Inflammatory macrophage treated with lipopolysaccharide for 1 hour (primary cell): ENCODE results near the gene PSMG3.

Experiments used
- DNase-seq, 2 donors: peaks; one replicate each; pipeline ENCODE4 v3.0.0-alpha.2; 2020 to 2022

PSMG3 gene

GRCh38 chr7:1558181-1558811, 11.5 kb downstream of the PSMG3 start:
- no peak for DNase-seq

DNA sequence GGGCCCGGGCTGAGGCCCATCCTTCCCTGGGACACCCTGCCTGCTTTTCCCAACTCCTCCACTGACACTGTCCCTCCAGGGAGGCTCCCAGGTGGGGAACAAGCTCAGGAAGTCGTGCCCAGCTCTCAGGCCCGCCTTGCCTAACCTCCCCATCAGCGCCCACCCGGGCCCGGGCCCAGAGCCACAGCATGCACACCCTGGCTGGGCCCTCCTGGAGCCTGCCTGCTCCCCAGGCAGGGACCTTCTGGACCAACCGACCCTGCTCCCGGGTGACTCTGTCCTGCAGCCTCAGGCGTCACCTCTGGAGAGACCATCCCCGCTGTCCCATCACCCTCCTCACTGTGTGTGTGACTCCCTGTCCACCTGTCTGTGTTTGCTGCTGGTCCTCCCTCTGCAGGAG, 12.1 kb downstream of the PSMG3 start:
- no peak for DNase-seq

DNA sequence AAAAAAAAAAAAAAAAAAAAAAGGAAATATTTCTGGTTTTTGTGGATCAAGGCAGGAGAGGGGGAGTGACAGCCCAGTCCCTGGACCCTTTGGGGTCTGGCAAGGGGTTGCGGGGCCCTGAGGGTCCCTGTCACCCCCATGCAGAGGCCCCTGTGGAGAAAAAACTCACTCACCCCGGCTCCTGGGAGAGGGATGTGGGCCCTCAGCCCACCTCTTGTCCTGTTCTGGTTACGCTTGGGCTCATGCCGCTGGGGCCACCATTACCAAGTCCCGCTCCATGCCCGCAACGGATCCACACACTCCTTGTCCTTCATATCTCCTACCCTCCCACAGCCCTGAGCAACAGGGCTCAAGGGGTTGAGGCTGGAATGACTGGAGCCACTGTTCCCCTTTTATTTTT, 12.8 kb downstream of the PSMG3 start:
- DNase-seq = no peak

- DNase-seq = no peak
These were observed 13.9 kb downstream of the PSMG3 start, which contains the start of gene TMEM184A for GRCh38 chr7:1555813-1556543. TMEM184A (minus strand) TSS chr7:1556205; CDS start chr7:1555484, 721 bp downstream.

DNA sequence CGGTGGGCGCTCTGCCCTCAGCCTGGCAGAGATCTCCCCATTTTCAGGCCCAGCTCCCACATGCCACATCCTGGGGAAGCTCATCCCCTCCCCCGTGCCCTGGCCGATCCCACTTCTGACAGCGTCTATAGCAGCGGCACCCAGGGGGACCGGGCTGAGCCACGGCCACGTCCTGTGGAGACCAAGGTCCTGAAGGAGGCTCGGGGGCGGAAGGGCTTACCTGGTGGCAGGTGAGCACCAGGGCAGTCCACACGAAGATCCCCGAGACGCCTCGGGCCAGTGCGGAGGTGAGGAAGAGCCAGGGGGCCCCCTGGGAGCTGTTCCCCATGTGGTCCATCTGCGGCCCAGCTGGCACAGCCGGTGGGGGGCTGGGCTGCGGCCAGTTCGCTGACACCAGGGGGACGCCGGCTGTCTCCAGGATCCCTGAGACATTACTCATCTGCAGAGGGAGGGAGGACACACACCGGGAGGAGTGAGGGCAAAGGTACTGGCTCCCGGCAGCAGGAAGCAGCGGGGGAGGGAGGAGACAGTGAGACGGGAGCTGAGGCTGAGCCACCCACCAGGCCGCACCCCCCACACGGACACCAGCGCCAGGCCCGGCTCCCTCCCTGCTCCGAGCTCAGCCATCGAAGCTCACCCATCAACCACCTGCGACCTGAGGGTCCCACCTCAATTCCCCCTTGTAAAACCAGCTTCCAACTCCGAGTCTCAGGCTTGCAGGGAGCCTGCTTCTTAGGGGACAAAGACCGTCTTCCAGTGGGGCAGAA, 14.6 kb downstream of the PSMG3 start:
- no peak for DNase-seq

- no peak for DNase-seq
These were observed 15.3 kb downstream of the PSMG3 start for GRCh38 chr7:1554333-1555045.

GRCh38 chr7:1553512-1554210, 16.2 kb downstream of the PSMG3 start:
- DNase-seq = no peak

- no peak for DNase-seq
These were observed 17.6 kb downstream of the PSMG3 start for GRCh38 chr7:1552200-1552599.

DNA sequence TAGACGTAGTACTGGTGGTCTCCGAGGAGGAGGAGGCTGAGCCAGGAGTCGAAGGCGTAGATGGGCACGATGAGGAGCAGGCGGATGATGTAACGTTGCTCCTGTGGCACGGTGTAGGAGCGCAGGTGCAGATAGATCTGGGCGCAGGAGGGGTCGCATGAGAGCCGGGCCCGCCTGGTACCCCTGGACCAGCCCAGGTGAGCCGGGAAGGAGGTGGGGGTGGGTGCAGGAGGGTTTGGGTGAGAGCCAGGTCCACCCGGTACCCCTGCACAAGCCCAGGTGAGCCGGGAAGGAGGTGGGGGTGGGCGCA, 19.0 kb downstream of the PSMG3 start:
- DNase-seq = no peak

DNA sequence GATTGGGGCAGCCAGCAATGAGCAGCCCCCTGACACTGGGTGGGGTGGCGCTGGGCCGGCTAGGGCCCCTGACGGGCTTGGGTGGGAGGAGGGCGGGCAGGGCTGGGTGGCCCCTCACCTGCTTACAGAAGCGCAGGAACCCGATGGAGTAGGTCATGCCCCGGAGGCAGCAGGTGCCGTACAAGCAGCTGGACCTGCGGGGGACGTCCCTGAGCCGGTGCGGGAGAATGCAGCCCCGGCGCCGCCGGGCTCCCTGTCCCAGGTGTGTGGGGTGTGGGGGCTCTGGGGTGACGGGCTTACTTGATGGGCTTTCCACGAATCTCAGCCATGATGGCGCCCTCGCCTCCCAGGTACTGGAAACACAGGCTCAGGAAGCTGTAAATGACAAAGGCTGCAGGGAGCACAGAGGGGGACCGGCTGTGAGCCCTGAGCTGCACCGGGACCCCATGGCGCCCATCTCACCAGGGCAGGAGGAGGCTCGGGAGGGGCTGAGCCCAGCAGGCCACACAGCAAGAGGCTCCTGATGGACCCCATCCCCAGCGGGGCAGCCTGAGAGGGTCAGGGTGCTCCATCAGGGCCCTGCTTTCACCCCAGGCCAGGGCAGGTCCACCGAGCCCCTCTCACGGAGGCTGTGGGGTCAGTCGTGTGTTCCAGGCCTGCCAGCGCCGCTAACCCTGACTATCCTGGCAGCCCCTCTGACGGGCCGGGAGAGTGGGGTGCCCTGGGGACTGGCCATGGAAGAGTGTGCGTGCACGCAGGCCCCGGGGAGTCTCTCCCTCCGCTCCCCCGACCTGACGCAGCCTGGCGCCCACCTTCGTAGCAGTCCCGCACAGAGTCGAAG, 19.6 kb downstream of the PSMG3 start:
- no peak for DNase-seq

- no peak for DNase-seq
These were observed 20.4 kb downstream of the PSMG3 start for GRCh38 chr7:1549357-1550004.

GRCh38 chr7:1548944-1549343, 20.9 kb downstream of the PSMG3 start:
- DNase-seq = no peak

- DNase-seq = peak in 1 of 2 donors; percentile 32
These were observed 21.4 kb downstream of the PSMG3 start for GRCh38 chr7:1548438-1548831.

- no peak for DNase-seq
These were observed 21.9 kb downstream of the PSMG3 start for GRCh38 chr7:1547777-1548437.

DNA sequence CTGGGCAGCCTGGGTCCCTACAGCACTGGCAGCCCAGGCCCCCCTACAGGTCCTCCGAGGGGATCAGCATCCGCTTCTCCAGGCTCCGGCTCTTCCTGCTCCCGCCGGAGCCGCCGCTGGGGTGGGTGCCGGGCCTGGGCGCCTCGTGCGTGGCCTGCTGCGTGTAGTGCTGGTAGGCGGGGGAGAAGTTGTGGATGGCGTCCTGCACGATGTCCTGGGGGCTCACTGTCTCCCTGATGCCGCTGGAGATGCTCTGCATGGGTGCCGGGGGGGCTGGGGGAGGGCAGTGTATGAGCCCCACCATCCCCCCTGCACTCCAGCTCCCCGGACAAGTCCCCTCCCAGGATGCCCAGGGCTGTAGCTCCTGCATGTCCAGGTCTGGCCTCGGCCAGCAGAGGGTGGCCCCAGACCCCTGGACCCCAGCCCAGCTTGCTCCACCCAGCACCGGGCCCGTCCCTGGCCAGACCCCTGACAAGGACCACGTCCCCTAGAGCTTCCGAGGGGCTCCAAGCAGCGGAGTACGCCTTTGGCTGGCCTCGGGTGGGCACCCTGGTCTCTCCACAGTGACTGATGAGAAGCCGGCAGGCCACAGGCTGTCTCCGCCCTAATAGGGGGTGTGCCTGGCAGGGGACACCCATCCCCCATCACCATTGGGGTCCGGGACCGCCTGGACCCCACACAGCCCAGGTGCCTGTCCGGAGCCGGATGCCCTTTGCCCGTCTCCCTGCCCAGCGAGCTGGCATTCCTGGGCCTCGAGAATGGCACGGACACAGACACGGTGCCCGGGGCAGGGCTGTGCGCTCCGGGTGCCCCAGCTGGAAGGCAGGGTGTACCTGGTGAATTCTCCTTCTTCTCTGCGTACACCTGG, 22.7 kb downstream of the PSMG3 start:
- no peak for DNase-seq

GRCh38 chr7:1546274-1546908, 23.4 kb downstream of the PSMG3 start:
- no peak for DNase-seq

DNA sequence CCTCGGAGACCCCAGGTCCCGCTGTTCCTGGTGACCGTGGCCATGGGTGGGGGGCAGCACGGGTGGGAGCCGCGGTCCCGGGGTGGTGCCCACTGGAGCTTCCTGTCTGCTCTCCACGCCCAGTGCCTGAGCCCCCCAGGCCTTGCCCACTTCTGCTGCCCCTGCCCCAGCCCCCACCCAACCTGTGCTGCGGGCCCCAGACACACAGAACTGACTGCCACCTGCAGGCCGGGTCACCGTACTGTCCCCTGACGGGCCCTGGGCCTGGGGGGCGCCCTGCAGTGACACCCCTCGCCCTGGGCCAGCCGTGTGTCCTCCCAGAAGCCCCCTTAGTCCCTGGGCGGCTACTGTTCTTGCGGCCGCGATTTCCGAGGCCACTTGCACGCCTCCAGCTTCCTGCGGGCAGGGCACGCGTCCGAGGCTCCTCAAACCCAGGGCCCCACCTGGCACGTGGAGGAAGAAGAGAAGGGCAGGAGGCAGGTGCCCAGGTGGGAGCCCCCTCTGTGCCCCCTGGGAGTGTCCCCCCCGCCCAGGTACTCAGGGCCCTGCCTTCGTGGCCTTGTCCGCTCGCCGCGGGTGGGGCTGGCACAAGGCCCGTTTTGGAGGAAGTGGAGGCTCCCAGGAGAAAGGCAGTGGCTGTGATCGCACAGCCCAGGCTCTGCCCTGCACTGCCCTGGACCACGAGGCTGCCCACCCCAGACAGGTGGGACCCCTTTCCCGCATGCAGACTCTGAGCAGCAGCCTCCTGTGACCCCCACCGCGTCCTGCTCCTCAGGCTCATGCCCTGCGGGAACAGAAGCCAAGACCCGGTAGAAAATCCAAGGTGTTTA, 24.2 kb downstream of the PSMG3 start:
- no peak for DNase-seq

GRCh38 chr7:1544896-1545416, 24.9 kb downstream of the PSMG3 start:
- DNase-seq = no peak
